MCF 10A (cell line): ENCODE measurements around the gene GSTO1. TPM values are rescaled to one million over a fixed set of nuclear protein-coding genes. Genes with fewer than 3 reads are reported as not detected.

ENCODE experiments used
- BruUV-seq: library from RNA; stranded (reverse); fragments of 400-500 nt; replicated peaks from 2 replicates; lab custom pipeline; 2021; lab: Mats Ljungman, UMichigan
- CTCF ChIA-PET: fragments of 300-600 bp; sonication (Branson Sonifier 250); formaldehyde crosslinking; extraction: SDS; loops from one replicate; lab custom pipeline; 2021; ENCODE audit warnings: antibody characterized with exemption, inconsistent platforms; lab: Yijun Ruan, JAX
- POLR2A ChIA-PET: fragments of 300-600, 350-650 bp; sonication (Branson Sonifier 250); formaldehyde crosslinking; extraction: SDS; loops from one replicate; lab custom pipeline; 2020; ENCODE audit warnings: antibody characterized with exemption, inconsistent platforms; lab: Yijun Ruan, JAX
- DNase-seq: peaks from one replicate; pipeline ENCODE4 v3.0.0-alpha.2; 2018; ENCODE audit not compliant: unreplicated experiment
- H3K27ac Mint-ChIP-seq: one replicate; pipeline ENCODE4 v1.8.0; 2022; ENCODE audit warnings: mild to moderate bottlenecking, low read depth, mixed read lengths; ENCODE audit not compliant: unreplicated experiment
- H3K27me3 Mint-ChIP-seq: one replicate; pipeline ENCODE4 v1.8.0; 2022; ENCODE audit warnings: mixed read lengths; ENCODE audit not compliant: insufficient read depth, unreplicated experiment
- H3K36me3 Mint-ChIP-seq: one replicate; pipeline ENCODE4 v1.8.0; 2022; ENCODE audit warnings: mild to moderate bottlenecking, moderate library complexity, mixed read lengths; ENCODE audit not compliant: insufficient read depth, unreplicated experiment
- H3K4me1 Mint-ChIP-seq: one replicate; pipeline ENCODE4 v1.8.0; 2022; ENCODE audit warnings: mixed read lengths; ENCODE audit not compliant: insufficient read depth, unreplicated experiment
- H3K4me3 Mint-ChIP-seq: one replicate; pipeline ENCODE4 v1.8.0; 2022; ENCODE audit warnings: mild to moderate bottlenecking, moderate library complexity, mixed read lengths; ENCODE audit not compliant: unreplicated experiment
- H3K9me3 Mint-ChIP-seq: one replicate; pipeline ENCODE4 v1.8.0; 2022; ENCODE audit warnings: mixed read lengths; ENCODE audit not compliant: unreplicated experiment
- intact Hi-C: fragments of 100-400 bp; cut with micrococcal nuclease; formaldehyde crosslinking; loops from 2 replicates; pipeline ENCODE4 v1.14.1; 2022
- total RNA-seq: library from RNA; stranded (reverse); gene quantifications from 2 replicates; pipeline ENCODE4 v1.2.3, GENCODE V29; 2022
- TF ChIP-seq, protein P1 (sequence below): fragments of 200-600 bp; IDR thresholded peaks from one replicate; pipeline ENCODE4 v1.8.0; 2022; ENCODE audit warnings: antibody characterized with exemption, mild to moderate bottlenecking; ENCODE audit not compliant: unreplicated experiment

Gene GSTO1
- total RNA-seq, 1 experiment from 2014 or later, result 61.8 TPM

GRCh38 chr10:104286939-104287338, 32.2 kb downstream of the GSTO1 start:
- ChIA-PET CTCF (interaction anchor here (1.3 to 3.5 kb wide), 5 partner anchors 11 to 336 kb away, joined by 3 to 42 read pairs (median 16); partner anchors contain the start of gene CFAP58), POLR2A (interaction anchor here (1.2 to 2.1 kb wide), 2 partner anchors 9 to 61 kb away, joined by 3 to 7 read pairs; no protein-coding TSS in a partner anchor)
- H3K9me3 Mint-ChIP-seq, result no peaks in the 10 kb centered on the region
- H3K4me3 Mint-ChIP-seq, result no peak overlapping the region
- H3K4me1 Mint-ChIP-seq, result no peaks in the 10 kb centered on the region
- intact Hi-C loops, result no loop called here
- no peaks in the 10 kb centered on the region for H3K27me3 Mint-ChIP-seq
- TF ChIP-seq, protein P1, sequence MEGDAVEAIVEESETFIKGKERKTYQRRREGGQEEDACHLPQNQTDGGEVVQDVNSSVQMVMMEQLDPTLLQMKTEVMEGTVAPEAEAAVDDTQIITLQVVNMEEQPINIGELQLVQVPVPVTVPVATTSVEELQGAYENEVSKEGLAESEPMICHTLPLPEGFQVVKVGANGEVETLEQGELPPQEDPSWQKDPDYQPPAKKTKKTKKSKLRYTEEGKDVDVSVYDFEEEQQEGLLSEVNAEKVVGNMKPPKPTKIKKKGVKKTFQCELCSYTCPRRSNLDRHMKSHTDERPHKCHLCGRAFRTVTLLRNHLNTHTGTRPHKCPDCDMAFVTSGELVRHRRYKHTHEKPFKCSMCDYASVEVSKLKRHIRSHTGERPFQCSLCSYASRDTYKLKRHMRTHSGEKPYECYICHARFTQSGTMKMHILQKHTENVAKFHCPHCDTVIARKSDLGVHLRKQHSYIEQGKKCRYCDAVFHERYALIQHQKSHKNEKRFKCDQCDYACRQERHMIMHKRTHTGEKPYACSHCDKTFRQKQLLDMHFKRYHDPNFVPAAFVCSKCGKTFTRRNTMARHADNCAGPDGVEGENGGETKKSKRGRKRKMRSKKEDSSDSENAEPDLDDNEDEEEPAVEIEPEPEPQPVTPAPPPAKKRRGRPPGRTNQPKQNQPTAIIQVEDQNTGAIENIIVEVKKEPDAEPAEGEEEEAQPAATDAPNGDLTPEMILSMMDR, result no peak
- H3K36me3 Mint-ChIP-seq, result peaks cover 42% of the 10 kb centered on the region
- H3K27ac Mint-ChIP-seq, result no peak overlapping the region
- no peak for DNase-seq
- BruUV-seq, result no TSS peak

- no peak overlapping the region for H3K27ac Mint-ChIP-seq
- H3K9me3 Mint-ChIP-seq, result no peaks in the 10 kb centered on the region
- no peaks in the 10 kb centered on the region for H3K27me3 Mint-ChIP-seq
- CTCF ChIA-PET, result interaction anchor here (0.9 to 13.1 kb wide), 5 partner anchors 10 to 76 kb away, joined by 3 to 406 read pairs (median 143); partner anchors contain the start of gene CFAP58
- DNase-seq, result no peak
- peaks cover 4% of the 10 kb centered on the region for H3K4me1 Mint-ChIP-seq
- peaks cover 44% of the 10 kb centered on the region for H3K36me3 Mint-ChIP-seq
- BruUV-seq, result no TSS peak
- no peak overlapping the region for H3K4me3 Mint-ChIP-seq
- intact Hi-C loops, result no loop called here
- TF ChIP-seq, protein P1, result no peak
- POLR2A ChIA-PET, result no interaction called here
Measured at GRCh38 chr10:104288355-104288754, 33.7 kb downstream of the GSTO1 start.

DNA sequence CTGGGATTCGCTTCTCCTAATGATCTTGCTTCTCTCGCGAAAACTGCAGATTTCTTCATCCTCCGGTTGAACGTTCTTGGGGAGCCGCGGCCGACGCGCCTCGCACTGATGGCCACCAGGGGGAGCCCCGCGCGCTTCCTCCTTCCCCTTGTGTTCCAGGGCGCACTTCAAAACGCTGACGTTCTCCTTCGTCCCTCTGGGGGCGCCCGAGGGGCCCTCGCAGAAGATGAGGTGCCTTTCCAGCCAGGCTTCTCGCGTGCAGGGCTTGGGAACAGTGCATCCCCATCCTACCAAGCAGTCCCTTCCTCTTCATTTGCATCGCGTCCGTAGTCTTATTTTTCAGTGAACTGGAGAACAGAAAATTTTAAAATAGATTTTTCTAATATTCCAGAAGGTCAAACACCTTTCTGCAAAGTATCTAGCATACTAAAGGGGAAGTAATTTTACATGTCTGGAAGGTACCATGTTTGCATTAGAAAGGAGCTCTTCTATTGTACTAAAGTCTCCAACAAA, 36.8 kb downstream of the GSTO1 start:
- ChIA-PET POLR2A (interaction anchor here (0.6 to 2.8 kb wide), 11 partner anchors 12 to 60 kb away, joined by 3 to 18 read pairs (median 3); partner anchors contain the start of gene ITPRIP), CTCF (interaction anchor here (0.6 to 13.1 kb wide), 45 partner anchors 9 to 1182 kb away, joined by 3 to 406 read pairs (median 4); partner anchors contain the start of genes CFAP58, GSTO1, GSTO2 and ITPRIP)
- intact Hi-C loops, result loop anchor here (1.0 to 5.0 kb wide), 4 partner anchors 9 to 331 kb away; no protein-coding TSS in a partner anchor
- Mint-ChIP-seq H3K4me3 (no peak overlapping the region), H3K9me3 (no peaks in the 10 kb centered on the region), H3K4me1 (peaks cover 4% of the 10 kb centered on the region), H3K27me3 (no peaks in the 10 kb centered on the region), H3K36me3 (peaks cover 30% of the 10 kb centered on the region), H3K27ac (no peak overlapping the region)
- no TSS peak for BruUV-seq
- TF ChIP-seq, protein P1, result peak; percentile 98
- peak; percentile 89 for DNase-seq

GRCh38 chr10:104293011-104293410, 38.3 kb downstream of the GSTO1 start:
- intact Hi-C loops, result loop anchor here (5.0 kb wide), 1 partner anchor 329 kb away; no protein-coding TSS in a partner anchor
- BruUV-seq, result no TSS peak

More at GRCh38 chr10:104293011-104293410, 38.3 kb downstream of the GSTO1 start:
- no peak overlapping the region for H3K4me3 Mint-ChIP-seq
- peaks cover 4% of the 10 kb centered on the region for H3K4me1 Mint-ChIP-seq
- TF ChIP-seq, protein P1, result no peak
- H3K9me3 Mint-ChIP-seq, result no peaks in the 10 kb centered on the region
- peak overlapping the region; percentile 49 for H3K27ac Mint-ChIP-seq
- peaks cover 19% of the 10 kb centered on the region for H3K36me3 Mint-ChIP-seq
- no peaks in the 10 kb centered on the region for H3K27me3 Mint-ChIP-seq
- ChIA-PET CTCF (interaction anchor here (0.6 to 13.1 kb wide), 13 partner anchors 7 to 330 kb away, joined by 3 to 406 read pairs (median 32); partner anchors contain the start of gene CFAP58), POLR2A (interaction anchor here (0.7 to 2.8 kb wide), 13 partner anchors 17 to 1679 kb away, joined by 3 to 18 read pairs (median 4); partner anchors contain the start of genes CFAP58 and ITPRIP)
- no peak for DNase-seq
